Measurements from ENCODE around the gene ACSL6. TPM values are rescaled to one million over a fixed set of nuclear protein-coding genes. Genes with fewer than 3 reads are reported as not detected.

ACSL6 gene
- total and polyA plus RNA-seq, 2 experiments from 2014 or later, result 1.7 to 2.4 TPM

- TF ChIP-seq EZH2phosphoT487 (IDR thresholded peaks at IDR 0.05; ENCODE audit: low read depth, severe bottlenecking, unreplicated experiment), result no peak
- TF ChIP-seq CTCF (IDR thresholded peaks at IDR 0.05; ENCODE audit: poor library complexity), result no peak
Observed at GRCh38 chr5:131965826-131966415, 45.5 kb downstream of the ACSL6 start.

DNA sequence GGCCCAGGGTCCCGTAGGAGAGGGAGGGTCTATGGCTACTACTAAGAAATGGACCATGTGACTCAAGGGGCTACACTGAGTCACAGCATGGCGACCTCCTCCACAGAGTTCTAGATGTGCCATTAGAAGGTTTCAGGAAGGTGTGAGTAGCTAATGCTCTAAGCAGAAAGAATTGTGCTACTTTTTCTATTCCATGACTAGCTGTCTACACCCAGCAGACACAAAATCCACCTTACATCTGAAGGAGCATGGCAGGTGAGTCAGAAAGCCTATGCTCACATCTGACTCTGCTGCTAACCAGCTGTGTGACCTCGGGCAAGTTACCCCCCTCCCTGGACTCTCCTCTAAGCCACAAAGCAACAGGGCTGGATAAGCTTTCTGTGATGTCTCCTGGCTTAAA, 51.6 kb downstream of the ACSL6 start:
- Histone ChIP-seq H3K4me1 (ENCODE audit: insufficient read depth) (no peaks in the 10 kb centered on the region), H3K9me2 (replicated peaks; ENCODE audit: insufficient read depth) (no peaks in the 10 kb centered on the region), H3K27me3 (no peaks in the 10 kb centered on the region), H2AFZ (no peak overlapping the region), H3K4me2 (no peak overlapping the region), H3K27ac (no peak overlapping the region), H4K20me1 (ENCODE audit: insufficient read depth, poor library complexity, severe bottlenecking) (no peaks in the 10 kb centered on the region), H3K79me2 (no peaks in the 10 kb centered on the region), H3K9me3 (ENCODE audit: low read depth) (no peaks in the 10 kb centered on the region), H3K36me3 (replicated peaks; ENCODE audit: insufficient read depth, low read depth) (no peaks in the 10 kb centered on the region), H3K4me3 (no peak overlapping the region)
- DNase-seq (ENCODE audit: low spot score), result no peak
- 87% methylated on average over 3 of the region's 3 CpGs for WGBS (ENCODE audit: low lambda C conversion rate, missing lambda C conversion rate)
- TF ChIP-seq EZH2 (IDR thresholded peaks at IDR 0.05; ENCODE audit: borderline replicate concordance) (no peak), EZH2phosphoT487 (IDR thresholded peaks at IDR 0.05; ENCODE audit: low read depth, severe bottlenecking, unreplicated experiment) (no peak), CTCF (IDR thresholded peaks at IDR 0.05; ENCODE audit: poor library complexity) (no peak)

More at GRCh38 chr5:131965826-131966415, 45.5 kb downstream of the ACSL6 start:
- 72% methylated on average over 6 of the region's 6 CpGs for WGBS (ENCODE audit: low lambda C conversion rate, missing lambda C conversion rate)
- no peaks in the 10 kb centered on the region for H3K9me2 ChIP-seq (replicated peaks; ENCODE audit: insufficient read depth)
- no peak overlapping the region for H3K4me3 ChIP-seq
- no peak overlapping the region for H3K27ac ChIP-seq
- H2AFZ ChIP-seq, result no peak overlapping the region
- H4K20me1 ChIP-seq (ENCODE audit: insufficient read depth, poor library complexity, severe bottlenecking), result no peaks in the 10 kb centered on the region
- no peak overlapping the region for H3K4me2 ChIP-seq
- H3K36me3 ChIP-seq (replicated peaks; ENCODE audit: insufficient read depth, low read depth), result no peaks in the 10 kb centered on the region
- no peak for DNase-seq (ENCODE audit: low spot score)
- no peaks in the 10 kb centered on the region for H3K9me3 ChIP-seq (ENCODE audit: low read depth)
- H3K27me3 ChIP-seq, result no peaks in the 10 kb centered on the region
- no peaks in the 10 kb centered on the region for H3K79me2 ChIP-seq
- H3K4me1 ChIP-seq (ENCODE audit: insufficient read depth), result no peaks in the 10 kb centered on the region

GRCh38 chr5:131959136-131959535, 52.3 kb downstream of the ACSL6 start:
- Histone ChIP-seq H3K4me1 (ENCODE audit: insufficient read depth) (no peaks in the 10 kb centered on the region), H3K27me3 (no peaks in the 10 kb centered on the region), H3K9me3 (ENCODE audit: low read depth) (no peaks in the 10 kb centered on the region), H3K4me3 (no peak overlapping the region), H3K27ac (no peak overlapping the region), H4K20me1 (ENCODE audit: insufficient read depth, poor library complexity, severe bottlenecking) (no peaks in the 10 kb centered on the region), H3K36me3 (replicated peaks; ENCODE audit: insufficient read depth, low read depth) (no peaks in the 10 kb centered on the region), H2AFZ (no peak overlapping the region), H3K79me2 (no peaks in the 10 kb centered on the region), H3K4me2 (no peak overlapping the region), H3K9me2 (replicated peaks; ENCODE audit: insufficient read depth) (no peaks in the 10 kb centered on the region)
- no peak for TF ChIP-seq EZH2 (IDR thresholded peaks at IDR 0.05; ENCODE audit: borderline replicate concordance)
- TF ChIP-seq CTCF (IDR thresholded peaks at IDR 0.05; ENCODE audit: poor library complexity), result no peak
- TF ChIP-seq EZH2phosphoT487 (IDR thresholded peaks at IDR 0.05; ENCODE audit: low read depth, severe bottlenecking, unreplicated experiment), result no peak
- DNase-seq (ENCODE audit: low spot score), result no peak
- WGBS (ENCODE audit: low lambda C conversion rate, missing lambda C conversion rate), result 91% methylated on average over 5 of the region's 5 CpGs

Measured in hepatocyte (in vitro differentiated cells).